K562 (cell line): Measurements from ENCODE around the gene PSMA5. TPM values are rescaled to one million over a fixed set of nuclear protein-coding genes. Genes with fewer than 3 reads are reported as not detected.

Experiments
- DIDO1 ChIP-seq: fragments of 450-650 bp; IDR thresholded peaks from 2 replicates; pipeline ENCODE4 v1.6.1; 2016; ENCODE audit warnings: low read depth, missing biosample characterization, missing genetic modification characterization
- polyA plus RNA-seq, 8 experiments: library from polyadenylated mRNA; depleted of rRNA in 4 of 8; stranded (reverse) in 5 of 8; unstranded in 3 of 8; fragments of >200 nt; fragmentation: Nextera tagmentation in 2 of 8; fragmentation: Illumina TruSeq in 1 of 8; extraction: Ambion mirVana in 2 of 8; extraction: Trizol in 1 of 8; gene quantifications; 2 replicates each; pipeline versions ENCODE4 v1.2.1 to v1.2.3, GENCODE V29; 2011 to 2014; ENCODE audit warnings: inconsistent platforms in 1 of 8, missing spikeins in 1 of 8
- total RNA-seq, 7 experiments: library from RNA; depleted of rRNA in 6 of 7; stranded (reverse); fragments of >200 nt in 6 of 7; fragmentation: Illumina TruSeq in 2 of 7; extraction: Trizol in 2 of 7; gene quantifications; 2 replicates each; pipeline versions ENCODE4 v1.2.1 to v1.2.3, GENCODE V29; 2011 to 2021; ENCODE audit warnings: low replicate concordance in 1 of 7
- TF ChIP-seq, protein P1 (sequence below), 2 experiments: fragments of 450-650 bp; formaldehyde crosslinking in 1 of 2; IDR thresholded peaks; 2 replicates each; pipeline versions ENCODE4 v1.4.0 to v1.6.1; 2014 to 2020; ENCODE audit warnings: mild to moderate bottlenecking in 2 of 2, borderline replicate concordance in 1 of 2, low read depth in 1 of 2
- TF ChIP-seq, protein P2 (sequence below), 3 experiments: fragments of 200-800 bp in 1 of 3; fragments of 250-450 bp in 1 of 3; fragments of 450-650 bp in 1 of 3; sonication (Bioruptor Pico) in 1 of 3; sonication (Bioruptor generic) in 1 of 3; formaldehyde crosslinking in 1 of 3; IDR thresholded peaks; 2 replicates each; pipeline versions ENCODE4 v1.6.1 to v1.8.0; 2016 to 2022; ENCODE audit warnings: mild to moderate bottlenecking in 2 of 3, missing genetic modification characterization in 2 of 3, missing compliant biosample characterization in 1 of 3, moderate library complexity in 1 of 3
- TF ChIP-seq, protein P3 (sequence below): fragments of 450-650 bp; IDR thresholded peaks from 2 replicates; pipeline ENCODE4 v1.6.1; 2017; ENCODE audit warnings: antibody characterized with exemption, mild to moderate bottlenecking
- TF ChIP-seq, protein P4 (sequence below): sonication (generic); formaldehyde crosslinking; IDR thresholded peaks from 2 replicates; pipeline ENCODE4 v1.8.0; 2022; ENCODE audit warnings: missing genetic modification reagents, mild to moderate bottlenecking, borderline replicate concordance

PSMA5 gene
- total and polyA plus RNA-seq, 9 of the 15 experiments (the other 6 are each of a cell fraction or from before 2014, with no cell fraction given) = 82.6 to 542 (median 287) TPM

DNA sequence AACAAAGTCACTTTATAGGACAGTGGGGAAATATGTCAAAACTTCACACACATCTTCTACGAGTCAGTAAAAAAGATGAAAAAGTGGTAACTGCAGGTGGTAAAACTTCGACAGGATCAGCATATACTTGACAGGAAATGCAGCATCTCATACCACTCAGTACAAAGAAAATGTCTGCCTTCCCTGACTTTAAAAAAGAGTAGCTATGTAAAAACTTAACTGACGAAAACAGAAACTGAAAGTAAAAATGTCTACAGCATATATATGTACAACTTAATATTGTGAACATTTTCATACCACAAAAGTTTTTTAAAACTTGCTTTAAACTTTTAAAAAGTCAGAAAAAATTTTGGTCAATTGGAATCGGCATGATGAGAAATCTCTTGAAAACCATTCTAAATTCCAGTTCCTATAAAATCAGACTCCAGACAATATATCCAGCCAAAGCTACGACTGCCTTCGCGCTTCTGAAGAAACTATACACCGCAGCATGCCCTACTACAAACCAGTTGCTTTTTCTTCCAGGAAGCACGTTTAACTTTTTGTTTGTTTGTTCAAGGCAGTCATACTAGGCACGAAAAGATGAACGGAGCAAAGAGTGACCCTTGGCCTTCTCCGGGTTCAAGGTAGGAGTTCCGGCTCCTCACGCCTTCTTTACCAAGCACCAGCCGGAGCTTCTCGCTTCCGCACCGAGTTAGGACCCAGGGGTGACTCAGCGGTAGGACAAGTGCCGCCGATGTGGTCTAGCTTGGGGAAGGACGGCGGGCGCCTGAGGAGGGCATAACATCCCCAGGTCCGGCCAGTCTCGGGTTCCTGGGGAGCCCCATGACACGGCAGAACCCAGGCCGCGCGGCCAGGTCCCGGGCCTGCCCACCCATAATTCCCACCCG, 612 bp downstream of the PSMA5 start (continued):
- TF ChIP-seq, protein P1, sequence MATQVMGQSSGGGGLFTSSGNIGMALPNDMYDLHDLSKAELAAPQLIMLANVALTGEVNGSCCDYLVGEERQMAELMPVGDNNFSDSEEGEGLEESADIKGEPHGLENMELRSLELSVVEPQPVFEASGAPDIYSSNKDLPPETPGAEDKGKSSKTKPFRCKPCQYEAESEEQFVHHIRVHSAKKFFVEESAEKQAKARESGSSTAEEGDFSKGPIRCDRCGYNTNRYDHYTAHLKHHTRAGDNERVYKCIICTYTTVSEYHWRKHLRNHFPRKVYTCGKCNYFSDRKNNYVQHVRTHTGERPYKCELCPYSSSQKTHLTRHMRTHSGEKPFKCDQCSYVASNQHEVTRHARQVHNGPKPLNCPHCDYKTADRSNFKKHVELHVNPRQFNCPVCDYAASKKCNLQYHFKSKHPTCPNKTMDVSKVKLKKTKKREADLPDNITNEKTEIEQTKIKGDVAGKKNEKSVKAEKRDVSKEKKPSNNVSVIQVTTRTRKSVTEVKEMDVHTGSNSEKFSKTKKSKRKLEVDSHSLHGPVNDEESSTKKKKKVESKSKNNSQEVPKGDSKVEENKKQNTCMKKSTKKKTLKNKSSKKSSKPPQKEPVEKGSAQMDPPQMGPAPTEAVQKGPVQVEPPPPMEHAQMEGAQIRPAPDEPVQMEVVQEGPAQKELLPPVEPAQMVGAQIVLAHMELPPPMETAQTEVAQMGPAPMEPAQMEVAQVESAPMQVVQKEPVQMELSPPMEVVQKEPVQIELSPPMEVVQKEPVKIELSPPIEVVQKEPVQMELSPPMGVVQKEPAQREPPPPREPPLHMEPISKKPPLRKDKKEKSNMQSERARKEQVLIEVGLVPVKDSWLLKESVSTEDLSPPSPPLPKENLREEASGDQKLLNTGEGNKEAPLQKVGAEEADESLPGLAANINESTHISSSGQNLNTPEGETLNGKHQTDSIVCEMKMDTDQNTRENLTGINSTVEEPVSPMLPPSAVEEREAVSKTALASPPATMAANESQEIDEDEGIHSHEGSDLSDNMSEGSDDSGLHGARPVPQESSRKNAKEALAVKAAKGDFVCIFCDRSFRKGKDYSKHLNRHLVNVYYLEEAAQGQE (IDR thresholded peaks at IDR 0.05; ENCODE audit: borderline replicate concordance) = no peak
- TF ChIP-seq, protein P1 (CRISPR knock-in tag; IDR thresholded peaks at IDR 0.05; ENCODE audit: low read depth) = 0 out of 2 replicates have a peak, but pooled peaks have one; percentile 9
- TF ChIP-seq, protein P2, sequence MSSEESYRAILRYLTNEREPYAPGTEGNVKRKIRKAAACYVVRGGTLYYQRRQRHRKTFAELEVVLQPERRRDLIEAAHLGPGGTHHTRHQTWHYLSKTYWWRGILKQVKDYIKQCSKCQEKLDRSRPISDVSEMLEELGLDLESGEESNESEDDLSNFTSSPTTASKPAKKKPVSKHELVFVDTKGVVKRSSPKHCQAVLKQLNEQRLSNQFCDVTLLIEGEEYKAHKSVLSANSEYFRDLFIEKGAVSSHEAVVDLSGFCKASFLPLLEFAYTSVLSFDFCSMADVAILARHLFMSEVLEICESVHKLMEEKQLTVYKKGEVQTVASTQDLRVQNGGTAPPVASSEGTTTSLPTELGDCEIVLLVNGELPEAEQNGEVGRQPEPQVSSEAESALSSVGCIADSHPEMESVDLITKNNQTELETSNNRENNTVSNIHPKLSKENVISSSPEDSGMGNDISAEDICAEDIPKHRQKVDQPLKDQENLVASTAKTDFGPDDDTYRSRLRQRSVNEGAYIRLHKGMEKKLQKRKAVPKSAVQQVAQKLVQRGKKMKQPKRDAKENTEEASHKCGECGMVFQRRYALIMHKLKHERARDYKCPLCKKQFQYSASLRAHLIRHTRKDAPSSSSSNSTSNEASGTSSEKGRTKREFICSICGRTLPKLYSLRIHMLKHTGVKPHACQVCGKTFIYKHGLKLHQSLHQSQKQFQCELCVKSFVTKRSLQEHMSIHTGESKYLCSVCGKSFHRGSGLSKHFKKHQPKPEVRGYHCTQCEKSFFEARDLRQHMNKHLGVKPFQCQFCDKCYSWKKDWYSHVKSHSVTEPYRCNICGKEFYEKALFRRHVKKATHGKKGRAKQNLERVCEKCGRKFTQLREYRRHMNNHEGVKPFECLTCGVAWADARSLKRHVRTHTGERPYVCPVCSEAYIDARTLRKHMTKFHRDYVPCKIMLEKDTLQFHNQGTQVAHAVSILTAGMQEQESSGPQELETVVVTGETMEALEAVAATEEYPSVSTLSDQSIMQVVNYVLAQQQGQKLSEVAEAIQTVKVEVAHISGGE (CRISPR knock-in tag; IDR thresholded peaks at IDR 0.05) = no peak
- no peak for TF ChIP-seq DIDO1 (tag)
- TF ChIP-seq, protein P3, sequence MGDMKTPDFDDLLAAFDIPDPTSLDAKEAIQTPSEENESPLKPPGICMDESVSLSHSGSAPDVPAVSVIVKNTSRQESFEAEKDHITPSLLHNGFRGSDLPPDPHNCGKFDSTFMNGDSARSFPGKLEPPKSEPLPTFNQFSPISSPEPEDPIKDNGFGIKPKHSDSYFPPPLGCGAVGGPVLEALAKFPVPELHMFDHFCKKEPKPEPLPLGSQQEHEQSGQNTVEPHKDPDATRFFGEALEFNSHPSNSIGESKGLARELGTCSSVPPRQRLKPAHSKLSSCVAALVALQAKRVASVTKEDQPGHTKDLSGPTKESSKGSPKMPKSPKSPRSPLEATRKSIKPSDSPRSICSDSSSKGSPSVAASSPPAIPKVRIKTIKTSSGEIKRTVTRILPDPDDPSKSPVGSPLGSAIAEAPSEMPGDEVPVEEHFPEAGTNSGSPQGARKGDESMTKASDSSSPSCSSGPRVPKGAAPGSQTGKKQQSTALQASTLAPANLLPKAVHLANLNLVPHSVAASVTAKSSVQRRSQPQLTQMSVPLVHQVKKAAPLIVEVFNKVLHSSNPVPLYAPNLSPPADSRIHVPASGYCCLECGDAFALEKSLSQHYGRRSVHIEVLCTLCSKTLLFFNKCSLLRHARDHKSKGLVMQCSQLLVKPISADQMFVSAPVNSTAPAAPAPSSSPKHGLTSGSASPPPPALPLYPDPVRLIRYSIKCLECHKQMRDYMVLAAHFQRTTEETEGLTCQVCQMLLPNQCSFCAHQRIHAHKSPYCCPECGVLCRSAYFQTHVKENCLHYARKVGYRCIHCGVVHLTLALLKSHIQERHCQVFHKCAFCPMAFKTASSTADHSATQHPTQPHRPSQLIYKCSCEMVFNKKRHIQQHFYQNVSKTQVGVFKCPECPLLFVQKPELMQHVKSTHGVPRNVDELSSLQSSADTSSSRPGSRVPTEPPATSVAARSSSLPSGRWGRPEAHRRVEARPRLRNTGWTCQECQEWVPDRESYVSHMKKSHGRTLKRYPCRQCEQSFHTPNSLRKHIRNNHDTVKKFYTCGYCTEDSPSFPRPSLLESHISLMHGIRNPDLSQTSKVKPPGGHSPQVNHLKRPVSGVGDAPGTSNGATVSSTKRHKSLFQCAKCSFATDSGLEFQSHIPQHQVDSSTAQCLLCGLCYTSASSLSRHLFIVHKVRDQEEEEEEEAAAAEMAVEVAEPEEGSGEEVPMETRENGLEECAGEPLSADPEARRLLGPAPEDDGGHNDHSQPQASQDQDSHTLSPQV = no peak; the same call in 1 of the 2 replicates
- TF ChIP-seq, protein P4, sequence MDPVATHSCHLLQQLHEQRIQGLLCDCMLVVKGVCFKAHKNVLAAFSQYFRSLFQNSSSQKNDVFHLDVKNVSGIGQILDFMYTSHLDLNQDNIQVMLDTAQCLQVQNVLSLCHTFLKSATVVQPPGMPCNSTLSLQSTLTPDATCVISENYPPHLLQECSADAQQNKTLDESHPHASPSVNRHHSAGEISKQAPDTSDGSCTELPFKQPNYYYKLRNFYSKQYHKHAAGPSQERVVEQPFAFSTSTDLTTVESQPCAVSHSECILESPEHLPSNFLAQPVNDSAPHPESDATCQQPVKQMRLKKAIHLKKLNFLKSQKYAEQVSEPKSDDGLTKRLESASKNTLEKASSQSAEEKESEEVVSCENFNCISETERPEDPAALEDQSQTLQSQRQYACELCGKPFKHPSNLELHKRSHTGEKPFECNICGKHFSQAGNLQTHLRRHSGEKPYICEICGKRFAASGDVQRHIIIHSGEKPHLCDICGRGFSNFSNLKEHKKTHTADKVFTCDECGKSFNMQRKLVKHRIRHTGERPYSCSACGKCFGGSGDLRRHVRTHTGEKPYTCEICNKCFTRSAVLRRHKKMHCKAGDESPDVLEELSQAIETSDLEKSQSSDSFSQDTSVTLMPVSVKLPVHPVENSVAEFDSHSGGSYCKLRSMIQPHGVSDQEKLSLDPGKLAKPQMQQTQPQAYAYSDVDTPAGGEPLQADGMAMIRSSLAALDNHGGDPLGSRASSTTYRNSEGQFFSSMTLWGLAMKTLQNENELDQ (CRISPR knock-in tag) = no peak
